MCF 10A (cell line): ENCODE data around the gene HSPB6. TPM values are rescaled to one million over a fixed set of nuclear protein-coding genes. Genes with fewer than 3 reads are reported as not detected.
"Not testable (repeated sequence)": the region's sequence is repeated elsewhere in the genome, so short reads cannot be mapped to it uniquely, and the experiment has no call there.

Source experiments
- BruUV-seq: library from RNA; stranded (reverse); fragments of 400-500 nt; replicated peaks from 2 replicates; lab custom pipeline; 2021; lab: Mats Ljungman, UMichigan
- CTCF ChIA-PET: fragments of 300-600 bp; sonication (Branson Sonifier 250); formaldehyde crosslinking; extraction: SDS; loops from one replicate; lab custom pipeline; 2021; ENCODE audit warnings: antibody characterized with exemption, inconsistent platforms; lab: Yijun Ruan, JAX
- POLR2A ChIA-PET: fragments of 300-600, 350-650 bp; sonication (Branson Sonifier 250); formaldehyde crosslinking; extraction: SDS; loops from one replicate; lab custom pipeline; 2020; ENCODE audit warnings: antibody characterized with exemption, inconsistent platforms; lab: Yijun Ruan, JAX
- DNase-seq: peaks from one replicate; pipeline ENCODE4 v3.0.0-alpha.2; 2018; ENCODE audit not compliant: unreplicated experiment
- H3K27ac Mint-ChIP-seq: one replicate; pipeline ENCODE4 v1.8.0; 2022; ENCODE audit warnings: mild to moderate bottlenecking, low read depth, mixed read lengths; ENCODE audit not compliant: unreplicated experiment
- H3K27me3 Mint-ChIP-seq: one replicate; pipeline ENCODE4 v1.8.0; 2022; ENCODE audit warnings: mixed read lengths; ENCODE audit not compliant: insufficient read depth, unreplicated experiment
- H3K36me3 Mint-ChIP-seq: one replicate; pipeline ENCODE4 v1.8.0; 2022; ENCODE audit warnings: mild to moderate bottlenecking, moderate library complexity, mixed read lengths; ENCODE audit not compliant: insufficient read depth, unreplicated experiment
- H3K4me1 Mint-ChIP-seq: one replicate; pipeline ENCODE4 v1.8.0; 2022; ENCODE audit warnings: mixed read lengths; ENCODE audit not compliant: insufficient read depth, unreplicated experiment
- H3K4me3 Mint-ChIP-seq: one replicate; pipeline ENCODE4 v1.8.0; 2022; ENCODE audit warnings: mild to moderate bottlenecking, moderate library complexity, mixed read lengths; ENCODE audit not compliant: unreplicated experiment
- H3K9me3 Mint-ChIP-seq: one replicate; pipeline ENCODE4 v1.8.0; 2022; ENCODE audit warnings: mixed read lengths; ENCODE audit not compliant: unreplicated experiment
- intact Hi-C: fragments of 100-400 bp; cut with micrococcal nuclease; formaldehyde crosslinking; loops from 2 replicates; pipeline ENCODE4 v1.14.1; 2022
- total RNA-seq: library from RNA; stranded (reverse); gene quantifications from 2 replicates; pipeline ENCODE4 v1.2.3, GENCODE V29; 2022
- TF ChIP-seq, protein P1 (sequence below): fragments of 200-600 bp; IDR thresholded peaks from one replicate; pipeline ENCODE4 v1.8.0; 2022; ENCODE audit warnings: antibody characterized with exemption, mild to moderate bottlenecking; ENCODE audit not compliant: unreplicated experiment

Gene HSPB6
- total RNA-seq, 1 experiment from 2014 or later, result 0.21 TPM

DNA sequence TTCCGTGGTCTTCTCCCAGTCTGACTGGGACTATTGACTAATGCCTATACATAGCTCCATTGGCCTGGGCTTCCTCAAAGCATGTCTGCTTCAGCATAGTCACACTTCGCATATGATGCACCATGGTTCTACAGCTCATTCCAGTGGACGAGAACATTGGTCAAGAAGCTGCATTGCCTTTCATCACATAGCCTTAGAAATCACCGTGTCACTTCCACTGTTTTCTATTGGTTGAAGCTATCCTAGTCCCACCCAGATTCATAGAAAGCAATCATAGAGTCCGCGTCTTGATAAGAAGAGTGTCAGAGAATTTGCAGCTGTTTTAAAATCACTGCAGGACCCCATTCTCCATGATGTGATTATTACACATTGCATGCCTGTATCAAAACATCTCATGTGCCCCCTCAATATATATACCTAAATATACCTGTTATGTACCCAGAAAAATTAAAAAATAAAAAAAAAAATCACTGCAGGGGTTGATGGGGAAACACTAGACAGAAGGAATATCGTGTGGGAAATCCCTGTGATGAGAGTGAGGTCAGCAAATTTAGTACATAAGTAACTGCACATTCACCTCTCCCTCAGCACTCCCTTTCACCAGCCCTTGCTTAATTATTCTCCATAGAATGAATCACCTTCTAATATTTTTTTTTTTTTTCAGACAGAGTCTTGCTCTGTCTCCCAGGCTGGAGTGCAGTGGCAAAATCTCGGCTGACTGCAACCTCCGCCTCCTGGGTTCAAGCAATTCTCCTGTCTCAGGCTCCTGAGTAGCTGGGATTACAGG, 16.4 kb upstream of the HSPB6 start:
- Mint-ChIP-seq H3K9me3 (no peaks in the 10 kb centered on the region), H3K4me1 (peaks cover 17% of the 10 kb centered on the region), H3K27ac (no peak overlapping the region), H3K4me3 (no peak overlapping the region), H3K27me3 (no peaks in the 10 kb centered on the region), H3K36me3 (peaks cover 6% of the 10 kb centered on the region)
- peak; percentile 45 for DNase-seq
- ChIA-PET POLR2A (interaction anchor here (0.8 kb wide), 1 partner anchor 25 kb away, joined by 3 read pairs; the partner anchor contains the start of gene LIN37), CTCF (interaction anchor here (0.6 kb wide), 1 partner anchor 107 kb away, joined by 3 read pairs; no protein-coding TSS in a partner anchor)
- no TSS peak for BruUV-seq
- intact Hi-C loops, result loop anchor here (10.0 kb wide), 1 partner anchor 162 kb away; the partner anchor contains the start of gene LRFN3
- TF ChIP-seq, protein P1, sequence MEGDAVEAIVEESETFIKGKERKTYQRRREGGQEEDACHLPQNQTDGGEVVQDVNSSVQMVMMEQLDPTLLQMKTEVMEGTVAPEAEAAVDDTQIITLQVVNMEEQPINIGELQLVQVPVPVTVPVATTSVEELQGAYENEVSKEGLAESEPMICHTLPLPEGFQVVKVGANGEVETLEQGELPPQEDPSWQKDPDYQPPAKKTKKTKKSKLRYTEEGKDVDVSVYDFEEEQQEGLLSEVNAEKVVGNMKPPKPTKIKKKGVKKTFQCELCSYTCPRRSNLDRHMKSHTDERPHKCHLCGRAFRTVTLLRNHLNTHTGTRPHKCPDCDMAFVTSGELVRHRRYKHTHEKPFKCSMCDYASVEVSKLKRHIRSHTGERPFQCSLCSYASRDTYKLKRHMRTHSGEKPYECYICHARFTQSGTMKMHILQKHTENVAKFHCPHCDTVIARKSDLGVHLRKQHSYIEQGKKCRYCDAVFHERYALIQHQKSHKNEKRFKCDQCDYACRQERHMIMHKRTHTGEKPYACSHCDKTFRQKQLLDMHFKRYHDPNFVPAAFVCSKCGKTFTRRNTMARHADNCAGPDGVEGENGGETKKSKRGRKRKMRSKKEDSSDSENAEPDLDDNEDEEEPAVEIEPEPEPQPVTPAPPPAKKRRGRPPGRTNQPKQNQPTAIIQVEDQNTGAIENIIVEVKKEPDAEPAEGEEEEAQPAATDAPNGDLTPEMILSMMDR, result no peak

DNA sequence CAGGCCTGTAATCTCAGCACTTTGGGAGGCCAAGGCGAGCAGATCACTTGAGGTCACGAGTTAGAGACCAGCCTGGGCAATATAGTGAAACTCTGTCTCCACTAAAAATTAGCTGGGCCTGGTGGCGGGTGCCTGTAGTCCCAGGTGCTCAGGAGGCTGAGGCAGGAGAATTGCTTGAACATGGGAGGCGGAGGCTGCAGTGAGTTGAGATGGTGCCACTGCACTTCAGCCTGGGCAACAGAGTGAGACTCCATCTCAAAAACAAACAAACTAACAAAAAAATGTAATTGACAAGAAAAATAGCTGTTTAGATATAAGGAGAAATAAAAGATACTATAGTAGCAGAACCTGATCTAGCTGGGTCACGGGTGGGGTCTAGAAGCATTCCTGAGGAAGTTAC, 15.5 kb upstream of the HSPB6 start:
- H3K4me3 Mint-ChIP-seq, CTCF ChIA-PET, H3K27me3 Mint-ChIP-seq, BruUV-seq, H3K27ac Mint-ChIP-seq, H3K9me3 Mint-ChIP-seq, DNase-seq: not testable (repeated sequence)
- H3K36me3 Mint-ChIP-seq, result peaks cover 13% of the 10 kb centered on the region
- peaks cover 17% of the 10 kb centered on the region for H3K4me1 Mint-ChIP-seq
- intact Hi-C loops, result loop anchor here (10.0 kb wide), 1 partner anchor 162 kb away; the partner anchor contains the start of gene LRFN3
- POLR2A ChIA-PET, result interaction anchor here (0.8 kb wide), 1 partner anchor 24 kb away, joined by 3 read pairs; the partner anchor contains the start of gene LIN37

DNA sequence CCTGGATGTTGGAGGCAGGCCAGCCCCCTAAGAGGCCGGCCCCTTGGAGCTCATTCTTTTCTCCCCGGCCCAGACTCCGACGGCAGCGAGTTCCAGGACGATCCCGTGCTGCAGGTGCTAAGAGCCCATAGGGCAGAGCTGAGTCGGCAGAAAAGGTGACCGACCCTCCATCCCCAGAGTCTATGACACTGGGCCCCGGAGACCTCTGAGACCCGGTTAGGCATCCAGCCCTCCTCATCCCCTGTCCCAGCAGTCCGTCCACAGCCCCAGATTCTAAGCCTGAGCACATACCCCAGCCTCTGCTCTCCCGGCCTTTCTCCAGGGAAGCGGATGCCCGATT, 11.2 kb upstream of the HSPB6 start:
- Mint-ChIP-seq H3K27ac (no peak overlapping the region), H3K4me3 (no peak overlapping the region), H3K9me3 (no peaks in the 10 kb centered on the region), H3K36me3 (peaks cover 24% of the 10 kb centered on the region), H3K27me3 (no peaks in the 10 kb centered on the region), H3K4me1 (no peaks in the 10 kb centered on the region)
- intact Hi-C loops, result no loop called here
- ChIA-PET CTCF (interaction anchor here (0.8 kb wide), 1 partner anchor 120 kb away, joined by 3 read pairs; the partner anchor contains the start of gene COX6B1), POLR2A (no interaction called here)
- DNase-seq, result no peak
- no TSS peak for BruUV-seq
- TF ChIP-seq, protein P1, result no peak

- DNase-seq, result no peak
- peaks cover 27% of the 10 kb centered on the region for H3K36me3 Mint-ChIP-seq
- no peak overlapping the region for H3K27ac Mint-ChIP-seq
- no peaks in the 10 kb centered on the region for H3K27me3 Mint-ChIP-seq
- H3K9me3 Mint-ChIP-seq, result no peaks in the 10 kb centered on the region
- no TSS peak for BruUV-seq
- CTCF ChIA-PET, result interaction anchor here (0.8 kb wide), 1 partner anchor 119 kb away, joined by 3 read pairs; the partner anchor contains the start of gene COX6B1
- TF ChIP-seq, protein P1, result no peak
- H3K4me3 Mint-ChIP-seq, result no peak overlapping the region
- POLR2A ChIA-PET, result interaction anchor here (1.2 kb wide), 1 partner anchor 19 kb away, joined by 4 read pairs; the partner anchor contains the start of gene LIN37
- no peaks in the 10 kb centered on the region for H3K4me1 Mint-ChIP-seq
- intact Hi-C loops, result no loop called here
Measured at GRCh38 chr19:35767288-35768081, 10.7 kb upstream of the HSPB6 start.
